K562 (cell line): Measurements from ENCODE around the gene NACC1. TPM values are rescaled to one million over a fixed set of nuclear protein-coding genes. Genes with fewer than 3 reads are reported as not detected.

Experiments used
- ARHGAP35 ChIP-seq: fragments of 450-650 bp; IDR thresholded peaks from 2 replicates; pipeline ENCODE4 v1.6.1; 2018; ENCODE audit not compliant: partially characterized antibody
- ATF3 ChIP-seq, 2 experiments: fragments of 450-650 bp in 1 of 2; sonication (generic) in 1 of 2; formaldehyde crosslinking in 1 of 2; IDR thresholded peaks in 1 of 2; conservative IDR thresholded peaks in 1 of 2; 2 replicates each; pipeline versions ENCODE4 v1.6.1 to v1.8.1; 2016 to 2023; ENCODE audit warnings: mild to moderate bottlenecking in 2 of 2, moderate library complexity in 2 of 2, inconsistent platforms in 1 of 2, missing genetic modification reagents in 1 of 2
- C11orf30 ChIP-seq: fragments of 450-650 bp; IDR thresholded peaks from 2 replicates; pipeline ENCODE4 v1.6.1; 2016; ENCODE audit warnings: low read depth, mild to moderate bottlenecking
- CC2D1A ChIP-seq: fragments of 450-650 bp; IDR thresholded peaks from 2 replicates; pipeline ENCODE4 v1.6.1; 2017; ENCODE audit warnings: mild to moderate bottlenecking
- CHD1 ChIP-seq: fragments of 200-600 bp; sonication (generic); IDR thresholded peaks from one replicate; pipeline ENCODE4 v1.6.1; 2012; ENCODE audit warnings: mild to moderate bottlenecking, moderate library complexity, low read length, inconsistent platforms
- FOSL1 ChIP-seq: fragments of 200-800 bp; sonication (Bioruptor generic); conservative IDR thresholded peaks from 2 replicates; pipeline ENCODE4 v1.6.1; 2016; ENCODE audit warnings: missing genetic modification characterization, missing compliant biosample characterization
- KDM1A ChIP-seq, 2 experiments: fragments of 450-650 bp; IDR thresholded peaks; 2 replicates each; pipeline ENCODE4 v1.6.1; 2016; ENCODE audit warnings: mild to moderate bottlenecking in 2 of 2
- MTF1 ChIP-seq: fragments of 250-450 bp; sonication (Bioruptor Pico); IDR thresholded peaks from 2 replicates; pipeline ENCODE4 v1.9.0; 2021; ENCODE audit warnings: moderate library complexity, mild to moderate bottlenecking, inconsistent platforms, borderline replicate concordance
- NCOR1 ChIP-seq: fragments of 450-650 bp; IDR thresholded peaks from 2 replicates; pipeline ENCODE4 v1.6.1; 2016; ENCODE audit warnings: mild to moderate bottlenecking, moderate library complexity
- NFYB ChIP-seq: IDR thresholded peaks from 2 replicates; pipeline ENCODE4 v1.6.1; 2011; ENCODE audit warnings: mild to moderate bottlenecking, moderate library complexity; ENCODE audit not compliant: insufficient read length; ENCODE audit errors: extremely low read depth
- OTX1 ChIP-seq: fragments of 450-650 bp; formaldehyde crosslinking; IDR thresholded peaks from 2 replicates; pipeline ENCODE4 v1.4.0; 2022; ENCODE audit warnings: mild to moderate bottlenecking
- REST ChIP-seq, 2 experiments: fragments of 450-650 bp; formaldehyde crosslinking in 1 of 2; IDR thresholded peaks; 2 replicates each; pipeline versions ENCODE4 v1.4.0 to v1.6.1; 2014 to 2020; ENCODE audit warnings: mild to moderate bottlenecking in 2 of 2, borderline replicate concordance in 1 of 2, low read depth in 1 of 2
- TRIM25 ChIP-seq: fragments of 450-650 bp; IDR thresholded peaks from 2 replicates; pipeline ENCODE4 v1.7.0; 2016; ENCODE audit warnings: borderline replicate concordance
- ZNF197 ChIP-seq: fragments of 200-800 bp; sonication (Bioruptor generic); IDR thresholded peaks from 2 replicates; pipeline ENCODE4 v1.6.1; 2016; ENCODE audit warnings: low read depth, missing genetic modification characterization, missing compliant biosample characterization
- ZNF316 ChIP-seq: fragments of 450-650 bp; IDR thresholded peaks from 2 replicates; pipeline ENCODE4 v1.6.1; 2016
- ZNF764 ChIP-seq: fragments of 250-450 bp; sonication (Bioruptor Pico); IDR thresholded peaks from 2 replicates; pipeline ENCODE4 v1.4.0; 2020; ENCODE audit warnings: low read depth, mild to moderate bottlenecking, moderate library complexity
- polyA plus RNA-seq, 8 experiments: library from polyadenylated mRNA; depleted of rRNA in 4 of 8; stranded (reverse) in 5 of 8; unstranded in 3 of 8; fragments of >200 nt; fragmentation: Nextera tagmentation in 2 of 8; fragmentation: Illumina TruSeq in 1 of 8; extraction: Ambion mirVana in 2 of 8; extraction: Trizol in 1 of 8; gene quantifications; 2 replicates each; pipeline versions ENCODE4 v1.2.1 to v1.2.3, GENCODE V29; 2011 to 2014; ENCODE audit warnings: inconsistent platforms in 1 of 8, missing spikeins in 1 of 8
- total RNA-seq, 7 experiments: library from RNA; depleted of rRNA in 6 of 7; stranded (reverse); fragments of >200 nt in 6 of 7; fragmentation: Illumina TruSeq in 2 of 7; extraction: Trizol in 2 of 7; gene quantifications; 2 replicates each; pipeline versions ENCODE4 v1.2.1 to v1.2.3, GENCODE V29; 2011 to 2021; ENCODE audit warnings: low replicate concordance in 1 of 7

Gene NACC1
- total and polyA plus RNA-seq, 9 of the 15 experiments (the other 6 are each of a cell fraction or from before 2014, with no cell fraction given): 0.04 to 96.6 (median 25.8) TPM

- TF ChIP-seq REST (IDR thresholded peaks at IDR 0.05; ENCODE audit: borderline replicate concordance) (peak; percentile 58), REST (CRISPR knock-in tag; IDR thresholded peaks at IDR 0.05; ENCODE audit: low read depth) (no peak), ATF3 (IDR thresholded peaks at IDR 0.05) (no peak), ATF3 (CRISPR knock-in tag; conservative IDR thresholded peaks at IDR 0.05) (no peak; the same call in 1 of the 2 replicates), NFYB (no peak), OTX1 (CRISPR knock-in tag) (no peak; the same call in 1 of the 2 replicates), KDM1A (IDR thresholded peaks at IDR 0.05) (peak; percentile 69 to 95; a peak in 3 of 4 replicates), FOSL1 (tag) (no peak; the same call in 1 of the 2 replicates), ZNF764 (CRISPR knock-in tag) (no peak), MTF1 (no peak), ARHGAP35 (no peak), ZNF197 (CRISPR knock-in tag) (no peak), CC2D1A (peak; percentile 57; the same call in 1 of the 2 replicates), ZNF316 (no peak), C11orf30 (no peak), NCOR1 (no peak), CHD1 (no peak), TRIM25 (no peak)
Observed at GRCh38 chr19:13154911-13155471, 36.9 kb downstream of the NACC1 start (continued).
